ENCODE data around the gene VWA8.

VWA8 gene

GRCh38 chr13:41678249-41678648 lies 282.7 kb downstream of the VWA8 start:
- no peak overlapping the region for H3K4me3 ChIP-seq (ENCODE audit: low read depth, low read length)
- TF ChIP-seq CTCF (conservative IDR thresholded peaks at IDR 0.05; ENCODE audit: low read depth, low read length) = no peak
- peak; percentile 33 for DNase-seq (ENCODE audit: low read depth)

- no peak for TF ChIP-seq CTCF (conservative IDR thresholded peaks at IDR 0.05; ENCODE audit: low read depth, low read length)
- H3K4me3 ChIP-seq (ENCODE audit: low read depth, low read length) = no peak overlapping the region
- DNase-seq (ENCODE audit: low read depth) = peak; percentile 47
These were observed 285.6 kb downstream of the VWA8 start for GRCh38 chr13:41675306-41675705.

DNA sequence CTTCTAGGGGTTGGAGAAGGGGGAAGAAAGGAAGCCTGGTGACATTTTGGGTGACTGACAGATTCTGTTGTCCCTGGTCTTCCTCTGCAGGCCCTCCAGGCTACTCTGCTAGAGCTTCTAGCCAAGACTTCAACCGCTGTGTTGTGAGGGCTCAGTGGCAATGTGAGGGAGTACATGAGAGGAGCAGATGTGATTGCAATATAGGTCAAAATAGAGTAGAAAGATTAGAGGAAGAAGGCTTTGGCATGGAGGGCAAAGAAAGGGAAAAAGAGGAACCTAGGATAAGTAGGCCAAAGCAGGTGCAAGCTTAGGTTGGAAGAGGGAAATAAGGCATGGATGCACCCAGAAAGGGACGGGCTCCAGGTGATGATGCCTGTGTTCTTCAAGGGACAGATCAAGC lies 286.7 kb downstream of the VWA8 start:
- no peak for TF ChIP-seq CTCF (conservative IDR thresholded peaks at IDR 0.05; ENCODE audit: low read depth, low read length)
- no peak for DNase-seq (ENCODE audit: low read depth)

GRCh38 chr13:41673640-41674039 lies 287.3 kb downstream of the VWA8 start:
- no peak for DNase-seq (ENCODE audit: low read depth)
- H3K4me3 ChIP-seq (ENCODE audit: low read depth, low read length) = no peak overlapping the region
- no peak for TF ChIP-seq CTCF (conservative IDR thresholded peaks at IDR 0.05; ENCODE audit: low read depth, low read length)

More for the DNA sequence above, 286.7 kb downstream of the VWA8 start:
- H3K4me3 ChIP-seq (ENCODE audit: low read depth, low read length) = no peak overlapping the region

GRCh38 chr13:41670873-41671443 lies 290.0 kb downstream of the VWA8 start:
- H3K4me3 ChIP-seq (ENCODE audit: low read depth, low read length) = no peak overlapping the region
- DNase-seq (ENCODE audit: low read depth) = no peak
- no peak for TF ChIP-seq CTCF (conservative IDR thresholded peaks at IDR 0.05; ENCODE audit: low read depth, low read length)

DNA sequence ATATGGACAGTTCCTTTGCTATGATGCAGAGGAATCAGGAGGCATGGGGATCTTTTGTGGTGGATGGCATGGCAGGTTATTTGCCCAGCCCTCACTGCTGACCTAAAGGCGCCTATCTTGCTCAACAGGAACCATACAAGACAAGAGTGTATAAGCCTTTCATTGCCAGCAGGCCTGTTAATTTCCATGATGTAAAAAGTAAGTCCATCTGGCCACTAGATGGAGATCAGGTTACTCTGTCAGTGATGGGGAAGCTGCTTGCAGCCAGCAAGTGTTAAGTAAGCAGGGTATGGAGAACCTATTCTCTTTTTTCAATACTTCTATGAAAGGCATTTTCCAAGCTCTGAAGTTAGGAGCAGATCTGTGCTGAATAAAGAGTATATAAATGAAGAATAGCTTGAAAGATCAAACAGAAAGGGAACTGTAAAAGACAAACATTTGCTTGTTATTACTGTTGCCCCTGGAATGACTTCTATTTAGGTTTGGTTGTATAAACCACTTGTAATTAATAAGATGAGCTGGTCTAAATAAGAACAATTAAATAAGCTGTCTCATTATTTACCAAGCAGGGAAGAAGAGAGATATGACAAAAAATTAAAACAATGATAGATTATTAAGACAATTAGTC lies 292.7 kb downstream of the VWA8 start:
- TF ChIP-seq CTCF (conservative IDR thresholded peaks at IDR 0.05; ENCODE audit: low read depth, low read length) = peak; percentile 86
- no peak overlapping the region for H3K4me3 ChIP-seq (ENCODE audit: low read depth, low read length)
- peak; percentile 98 for DNase-seq (ENCODE audit: low read depth)

DNA sequence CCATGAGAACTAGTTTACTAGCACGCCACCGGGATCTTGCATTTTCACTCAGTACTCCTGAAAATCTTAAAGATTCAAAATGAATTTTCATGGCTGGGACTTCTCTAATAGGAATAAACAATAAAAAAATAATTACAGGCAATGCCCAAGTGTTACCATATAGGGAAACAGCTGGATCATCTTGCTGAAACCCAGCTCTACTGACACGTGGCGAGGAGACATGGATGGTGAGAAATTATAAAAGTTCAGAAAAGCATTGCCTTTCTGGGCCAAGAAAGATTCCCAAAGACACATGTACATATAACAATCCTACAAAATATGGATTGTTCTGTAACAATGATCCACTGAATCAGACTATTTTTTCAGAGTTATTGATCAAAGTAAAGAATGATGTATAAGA lies 294.3 kb downstream of the VWA8 start:
- no peak overlapping the region for H3K4me3 ChIP-seq (ENCODE audit: low read depth, low read length)
- no peak for DNase-seq (ENCODE audit: low read depth)
- no peak for TF ChIP-seq CTCF (conservative IDR thresholded peaks at IDR 0.05; ENCODE audit: low read depth, low read length)

All from choroid plexus epithelial cell (primary cell).